SK-N-SH treated with all-trans-retinoic acid at 6 μM for 48 hours (cell line): Measurements from ENCODE around the gene THBS3.
"Not testable (repeated sequence)": the region's sequence is repeated elsewhere in the genome, so short reads cannot be mapped to it uniquely, and the experiment has no call there.

Source experiments
- ATAC-seq: fragments of 200-7000 bp; cut with Tn5 transposase; 3 replicates; pipeline ENCODE4 v1.9.1; 2020; ENCODE audit warnings: mild to moderate bottlenecking, moderate library complexity
- ARNTL ChIP-seq: fragments of 450-650 bp; formaldehyde crosslinking; IDR thresholded peaks from 2 replicates; pipeline ENCODE4 v1.5.0; 2020; ENCODE audit warnings: low read depth, mild to moderate bottlenecking, moderate library complexity, borderline replicate concordance
- CREB5 ChIP-seq: fragments of 250-450 bp; sonication (Bioruptor Pico); IDR thresholded peaks from 2 replicates; pipeline ENCODE4 v1.5.1; 2020; ENCODE audit warnings: low read depth, mild to moderate bottlenecking, moderate library complexity
- CSDC2 ChIP-seq: fragments of 250-450 bp; sonication (Bioruptor Pico); IDR thresholded peaks from 2 replicates; pipeline ENCODE4 v1.5.0; 2020; ENCODE audit warnings: mild to moderate bottlenecking, moderate library complexity
- CSRNP3 ChIP-seq: fragments of 250-450 bp; sonication (Bioruptor Pico); IDR thresholded peaks from 2 replicates; pipeline ENCODE4 v1.5.1; 2021; ENCODE audit warnings: mild to moderate bottlenecking, moderate library complexity
- ESRRG ChIP-seq: fragments of 250-450 bp; sonication (Bioruptor Pico); IDR thresholded peaks from 2 replicates; pipeline ENCODE4 v1.6.1; 2021; ENCODE audit warnings: mild to moderate bottlenecking
- GLIS3 ChIP-seq: fragments of 250-450 bp; sonication (Bioruptor Pico); IDR thresholded peaks from 2 replicates; pipeline ENCODE4 v1.5.0; 2020; ENCODE audit warnings: mild to moderate bottlenecking, moderate library complexity
- ISL1 ChIP-seq: fragments of 250-450 bp; sonication (Bioruptor Pico); IDR thresholded peaks from 2 replicates; pipeline ENCODE4 v2.1.2; 2022; ENCODE audit warnings: mild to moderate bottlenecking, moderate library complexity
- OSR1 ChIP-seq: fragments of 250-450 bp; sonication (Bioruptor Pico); IDR thresholded peaks from 2 replicates; pipeline ENCODE4 v1.8.0; 2022; ENCODE audit warnings: moderate library complexity, mild to moderate bottlenecking, inconsistent platforms
- PATZ1 ChIP-seq: fragments of 250-450 bp; sonication (Bioruptor Pico); IDR thresholded peaks from 2 replicates; pipeline ENCODE4 v1.8.0; 2020; ENCODE audit warnings: mild to moderate bottlenecking, moderate library complexity, borderline replicate concordance
- POU6F1 ChIP-seq: fragments of 250-450 bp; sonication (Bioruptor Pico); IDR thresholded peaks from 2 replicates; pipeline ENCODE4 v1.8.0; 2021; ENCODE audit warnings: low read depth, mild to moderate bottlenecking, moderate library complexity, borderline replicate concordance
- PPARA ChIP-seq: fragments of 250-450 bp; sonication (Bioruptor Pico); IDR thresholded peaks from 2 replicates; pipeline ENCODE4 v1.5.0; 2020; ENCODE audit warnings: mild to moderate bottlenecking, borderline replicate concordance
- RARB ChIP-seq: fragments of 250-450 bp; sonication (Bioruptor Pico); IDR thresholded peaks from 2 replicates; pipeline ENCODE4 v1.8.0; 2021; ENCODE audit warnings: mild to moderate bottlenecking, moderate library complexity
- SNAI2 ChIP-seq: fragments of 250-450 bp; sonication (Bioruptor Pico); IDR thresholded peaks from 2 replicates; pipeline ENCODE4 v1.5.0; 2020; ENCODE audit warnings: mild to moderate bottlenecking, moderate library complexity
- TCF4 ChIP-seq: fragments of 250-450 bp; sonication (Bioruptor Pico); IDR thresholded peaks from 2 replicates; pipeline ENCODE4 v1.8.0; 2021; ENCODE audit warnings: mild to moderate bottlenecking, moderate library complexity, borderline replicate concordance
- TOX ChIP-seq: fragments of 250-450 bp; sonication (Bioruptor Pico); IDR thresholded peaks from 2 replicates; pipeline ENCODE4 v1.8.0; 2021; ENCODE audit warnings: mild to moderate bottlenecking, moderate library complexity, borderline replicate concordance
- TSHZ2 ChIP-seq: fragments of 250-450 bp; sonication (Bioruptor Pico); IDR thresholded peaks from 2 replicates; pipeline ENCODE4 v1.5.0; 2020; ENCODE audit warnings: mild to moderate bottlenecking, moderate library complexity
- ZC3H10 ChIP-seq: fragments of 250-450 bp; sonication (Bioruptor Pico); IDR thresholded peaks from 2 replicates; pipeline ENCODE4 v1.5.1; 2021; ENCODE audit warnings: mild to moderate bottlenecking, moderate library complexity
- ZFP3 ChIP-seq: fragments of 250-450 bp; sonication (Bioruptor Pico); IDR thresholded peaks from 2 replicates; pipeline ENCODE4 v1.5.0; 2020; ENCODE audit warnings: mild to moderate bottlenecking, moderate library complexity
- ZFP30 ChIP-seq: fragments of 450-650 bp; formaldehyde crosslinking; IDR thresholded peaks from 2 replicates; pipeline ENCODE4 v1.5.0; 2022; ENCODE audit warnings: mild to moderate bottlenecking, moderate library complexity

Gene THBS3

GRCh38 chr1:155169541-155169940 lies 38.2 kb downstream of the THBS3 start:
- no peak for ATAC-seq
- TF ChIP-seq CSRNP3 (CRISPR knock-in tag) = no peak
- no peak for TF ChIP-seq PATZ1
- no peak for TF ChIP-seq CSDC2 (CRISPR knock-in tag)
- no peak for TF ChIP-seq PPARA
- no peak for TF ChIP-seq TSHZ2 (CRISPR knock-in tag)
- TF ChIP-seq ZFP3 = no peak
- TF ChIP-seq GLIS3 (CRISPR knock-in tag) = no peak
- no peak for TF ChIP-seq TCF4 (CRISPR knock-in tag)

GRCh38 chr1:155168456-155169210 lies 39.1 kb downstream of the THBS3 start:
- no peak for ATAC-seq
- TF ChIP-seq TSHZ2 (CRISPR knock-in tag) (no peak), CSDC2 (CRISPR knock-in tag) (no peak), ESRRG (no peak), OSR1 (CRISPR knock-in tag) (no peak), PPARA (no peak), GLIS3 (CRISPR knock-in tag) (no peak), PATZ1 (no peak), ARNTL (CRISPR knock-in tag) (no peak), TCF4 (CRISPR knock-in tag) (no peak), POU6F1 (CRISPR knock-in tag) (no peak), SNAI2 (CRISPR knock-in tag) (no peak), ZFP3 (no peak), CREB5 (CRISPR knock-in tag) (no peak), ISL1 (CRISPR knock-in tag) (no peak), TOX (CRISPR knock-in tag) (no peak), RARB (CRISPR knock-in tag) (no peak), ZFP30 (CRISPR knock-in tag) (no peak), ZC3H10 (CRISPR knock-in tag) (no peak)

- not testable (repeated sequence) for ATAC-seq
These were observed 39.6 kb downstream of the THBS3 start for GRCh38 chr1:155168105-155168445.
